GM19023 (cell line): Measurements from ENCODE around the gene ZNF593OS.

Experiments used
- ATAC-seq: cut with Tn5 transposase; IDR thresholded peaks from one replicate; pipeline ENCODE4 v1.9.1; 2021; ENCODE audit warnings: mild to moderate bottlenecking, moderate library complexity; ENCODE audit not compliant: unreplicated experiment

Gene ZNF593OS

GRCh38 chr1:26127235-26128163 lies 44.1 kb downstream of the ZNF593OS start:
- ATAC-seq: no peak

GRCh38 chr1:26126321-26127084 lies 45.1 kb downstream of the ZNF593OS start:
- ATAC-seq: peak; percentile 57

GRCh38 chr1:26125946-26126320 lies 45.7 kb downstream of the ZNF593OS start:
- no peak for ATAC-seq

GRCh38 chr1:26125382-26125781 lies 46.2 kb downstream of the ZNF593OS start:
- ATAC-seq: no peak

GRCh38 chr1:26124418-26125331 lies 47.0 kb downstream of the ZNF593OS start:
- ATAC-seq: no peak

- no peak for ATAC-seq
These were observed 48.4 kb downstream of the ZNF593OS start for GRCh38 chr1:26122988-26123973.

GRCh38 chr1:26121854-26122773 lies 49.5 kb downstream of the ZNF593OS start:
- no peak for ATAC-seq

- ATAC-seq: no peak
These were observed 51.6 kb downstream of the ZNF593OS start for GRCh38 chr1:26119892-26120608.
